HG03039 (cell line): Measurements from ENCODE around the gene PEAK1.
"Not testable (repeated sequence)": the region's sequence is repeated elsewhere in the genome, so short reads cannot be mapped to it uniquely, and the experiment has no call there.

ENCODE experiments used
- ATAC-seq: cut with Tn5 transposase; IDR thresholded peaks from one replicate; pipeline ENCODE4 v1.9.1; 2021; ENCODE audit warnings: mild to moderate bottlenecking, moderate library complexity; ENCODE audit not compliant: unreplicated experiment

Gene PEAK1

GRCh38 chr15:77425104-77425503 is 5.2 kb upstream of the PEAK1 start:
- no peak for ATAC-seq

GRCh38 chr15:77421370-77421700 is 1.4 kb upstream of the PEAK1 start:
- no peak for ATAC-seq

DNA sequence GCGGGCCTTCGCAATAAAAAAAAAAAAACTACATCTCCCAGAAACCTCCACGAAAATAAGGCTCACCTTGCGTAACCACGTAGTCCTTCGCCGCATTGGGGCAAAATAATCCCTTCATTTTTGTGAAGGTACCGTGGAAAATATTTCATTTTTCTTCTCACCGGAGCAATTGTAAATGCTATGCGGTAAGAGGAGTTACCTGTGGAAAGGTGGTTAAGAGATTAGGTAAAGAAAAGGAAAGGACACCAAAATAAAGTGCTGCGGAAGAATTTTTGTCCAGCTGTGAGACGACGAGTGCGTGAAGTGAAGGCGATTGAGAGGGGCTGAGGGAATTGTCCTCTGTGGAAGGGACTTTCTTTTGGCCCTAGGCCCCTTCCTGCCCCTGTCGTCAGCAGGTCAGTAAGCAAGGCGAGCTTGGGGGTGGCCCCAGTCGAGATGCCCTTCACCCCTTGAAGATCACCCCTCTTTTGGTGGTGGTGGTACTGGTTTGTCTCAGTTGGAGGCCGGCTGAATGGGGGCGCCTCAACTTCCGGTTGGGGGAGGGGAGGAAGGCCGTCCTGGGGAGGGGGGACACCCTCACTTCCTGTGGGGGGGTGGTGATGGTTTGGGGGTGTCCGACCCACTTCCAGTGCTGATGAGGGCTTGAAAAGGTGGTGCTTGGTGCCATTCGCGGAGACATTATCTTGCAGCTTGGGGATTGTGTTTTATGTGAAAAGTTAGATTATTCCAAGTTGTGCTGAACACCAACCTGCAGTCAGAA is 886 bp upstream of the PEAK1 start, which contains the start of gene HMG20A:
HMG20A (plus strand) TSS at position 279 of the 760 bp plus-strand sequence. CDS start 37,520 bp downstream, outside the sequence.
- ATAC-seq = peak; percentile 19

- ATAC-seq = peak; percentile 32
Measured at GRCh38 chr15:77418966-77419835, 703 bp downstream of the PEAK1 start.

DNA sequence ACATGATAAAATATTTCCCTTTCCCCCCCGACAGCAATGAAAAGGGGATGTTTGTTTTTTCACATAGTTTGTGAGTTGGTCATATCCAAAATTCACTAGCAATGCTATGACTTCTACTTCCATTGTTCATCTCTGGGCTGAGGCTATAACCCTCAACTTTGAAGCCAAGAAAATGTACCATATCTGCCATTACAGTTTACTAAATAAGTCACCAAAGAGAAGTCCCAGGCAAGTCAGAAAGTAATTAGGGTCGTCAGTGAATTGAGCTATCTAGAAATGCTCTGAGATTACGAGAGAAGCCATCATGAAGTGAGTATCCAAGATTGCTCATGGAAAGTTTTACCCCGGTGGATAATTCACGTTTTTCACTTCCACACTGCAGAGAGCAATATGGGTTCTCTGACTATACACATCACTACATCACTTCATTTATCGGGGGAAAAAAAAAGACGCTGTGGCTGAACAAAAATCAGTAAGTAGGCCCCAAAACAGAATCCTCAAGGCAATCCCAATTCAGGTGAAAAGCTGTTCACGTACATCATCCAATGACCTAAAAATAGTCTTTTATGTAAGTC is 1.4 kb downstream of the PEAK1 start:
- no peak for ATAC-seq

DNA sequence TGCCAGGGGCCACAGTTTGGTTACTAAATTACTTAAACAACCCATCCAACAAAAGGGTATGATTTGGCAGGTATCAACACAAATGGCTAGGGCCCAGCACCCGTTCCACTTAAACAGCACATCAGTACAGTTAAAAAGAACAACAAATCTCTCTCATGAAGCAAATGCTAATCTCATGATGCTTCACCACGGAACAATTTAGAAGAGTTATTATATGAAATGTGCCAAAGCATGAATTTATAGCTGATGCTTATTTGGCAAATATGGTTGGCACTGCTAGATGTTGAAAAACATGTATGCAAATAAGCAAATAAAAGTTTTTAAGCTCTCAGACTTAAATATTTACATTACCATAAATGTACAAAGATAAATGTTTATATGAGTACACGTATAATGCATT is 2.3 kb downstream of the PEAK1 start:
- no peak for ATAC-seq

- no peak for ATAC-seq
Measured at GRCh38 chr15:77416954-77417353, 3.0 kb downstream of the PEAK1 start.

DNA sequence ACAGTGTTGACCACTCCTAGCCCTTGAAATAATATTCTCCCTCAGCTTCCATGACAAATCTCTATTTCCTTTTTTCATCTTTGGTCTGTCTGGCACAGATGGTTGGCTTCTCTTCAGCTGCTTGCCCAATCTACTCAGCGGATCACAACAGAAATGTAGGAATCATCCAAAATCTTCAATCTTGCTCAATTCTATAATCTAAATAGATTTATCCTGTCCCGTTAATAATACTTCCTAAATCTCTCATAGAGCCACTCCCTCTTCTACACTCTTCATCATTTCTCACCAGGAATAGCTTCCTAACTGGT is 3.8 kb downstream of the PEAK1 start:
- ATAC-seq = no peak

DNA sequence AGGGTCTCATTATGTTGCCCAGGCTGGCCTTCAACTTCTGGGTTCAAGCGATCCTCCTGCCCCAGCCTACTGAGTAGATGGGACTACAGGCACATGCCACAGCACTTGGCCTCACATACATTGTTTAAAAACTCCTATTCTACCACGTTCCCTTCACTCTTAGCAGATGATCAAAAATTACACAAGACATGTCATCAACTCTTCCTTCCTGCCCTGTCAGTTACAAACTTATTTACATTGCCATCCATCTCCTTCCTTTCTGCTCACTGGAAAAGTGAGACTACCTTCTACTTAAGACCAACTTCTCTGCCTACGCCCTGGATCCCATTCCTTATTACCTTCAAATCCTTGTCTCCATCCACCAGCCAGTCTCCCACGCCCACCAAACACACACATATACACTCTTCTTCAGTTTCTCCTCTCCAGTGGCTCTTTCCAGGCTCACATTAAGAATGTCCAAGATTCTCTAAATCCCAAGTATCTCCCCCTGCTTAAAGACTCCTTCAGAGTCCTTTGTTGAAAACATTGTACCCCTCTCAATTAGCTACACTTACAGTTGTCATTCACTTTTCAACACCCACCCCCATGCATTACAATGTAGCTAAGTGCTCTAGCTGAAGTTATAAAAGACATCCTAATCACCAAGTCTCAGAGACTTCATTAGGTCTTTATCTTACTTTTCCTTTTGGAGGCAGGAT is 4.3 kb downstream of the PEAK1 start:
- no peak for ATAC-seq

DNA sequence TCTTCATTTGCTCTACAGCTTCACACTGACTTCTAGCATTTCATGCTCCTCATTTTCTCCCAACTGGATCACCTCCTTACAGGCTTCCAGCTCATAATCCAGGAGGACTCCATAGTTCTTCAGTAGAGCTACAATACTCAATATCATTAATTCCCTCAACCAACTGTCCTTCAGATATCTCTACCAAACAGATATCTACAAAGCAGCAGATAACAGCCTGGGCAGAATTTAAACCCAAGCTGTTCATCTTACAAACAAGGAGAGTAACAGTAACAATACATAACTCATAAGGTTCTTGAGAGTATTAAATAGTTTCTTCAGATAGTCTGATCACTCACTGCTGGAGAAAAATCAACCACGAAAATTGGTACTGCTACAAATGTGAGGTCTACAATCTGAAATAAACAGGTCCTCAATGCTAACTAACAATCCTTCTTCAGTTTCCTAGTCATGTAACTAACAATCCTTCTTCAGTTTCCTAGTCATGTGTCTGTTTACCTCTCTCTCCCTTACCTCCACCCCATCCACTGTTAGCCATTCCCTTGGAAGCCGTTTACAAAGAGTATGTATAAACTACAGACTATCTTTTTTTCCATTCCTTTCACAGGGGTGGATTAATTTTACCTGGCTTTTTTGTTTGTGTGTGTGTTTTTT is 5.0 kb downstream of the PEAK1 start:
- ATAC-seq = no peak

DNA sequence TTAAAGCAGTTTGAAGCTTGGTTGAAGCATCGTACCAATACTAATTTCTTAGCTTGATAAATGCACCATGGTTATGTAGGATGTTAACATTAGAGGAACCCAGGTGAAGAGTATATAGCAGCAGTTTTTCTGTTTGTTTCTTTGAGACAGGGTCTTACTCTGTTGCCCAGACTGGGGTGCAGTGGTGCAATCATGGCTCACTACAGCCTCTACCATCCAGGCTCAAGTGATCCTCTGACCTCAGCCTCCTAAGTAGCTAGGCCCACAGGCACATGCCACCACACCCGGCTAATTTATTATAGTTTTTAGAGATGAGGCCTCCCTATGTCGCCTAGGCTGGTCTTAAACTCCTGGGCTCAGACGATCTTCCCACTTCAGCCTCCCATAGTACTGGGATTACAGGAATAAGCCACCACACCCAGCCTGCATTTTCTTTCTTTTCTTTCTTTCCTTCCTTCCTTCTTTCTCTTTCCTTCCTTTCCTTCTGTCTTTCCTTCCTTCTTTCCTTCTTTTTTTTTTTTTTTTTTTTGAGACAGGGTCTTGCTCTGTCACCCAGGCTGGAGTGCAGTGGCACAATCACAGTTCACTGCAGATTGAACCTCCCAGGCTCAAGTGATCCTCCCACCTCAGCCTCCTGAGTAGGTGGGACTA is 6.1 kb downstream of the PEAK1 start:
- no peak for ATAC-seq

GRCh38 chr15:77412972-77413698 is 6.8 kb downstream of the PEAK1 start:
- ATAC-seq = no peak

GRCh38 chr15:77411619-77411976 is 8.3 kb downstream of the PEAK1 start:
- ATAC-seq = no peak

GRCh38 chr15:77410701-77411618 is 8.9 kb downstream of the PEAK1 start:
- no peak for ATAC-seq

DNA sequence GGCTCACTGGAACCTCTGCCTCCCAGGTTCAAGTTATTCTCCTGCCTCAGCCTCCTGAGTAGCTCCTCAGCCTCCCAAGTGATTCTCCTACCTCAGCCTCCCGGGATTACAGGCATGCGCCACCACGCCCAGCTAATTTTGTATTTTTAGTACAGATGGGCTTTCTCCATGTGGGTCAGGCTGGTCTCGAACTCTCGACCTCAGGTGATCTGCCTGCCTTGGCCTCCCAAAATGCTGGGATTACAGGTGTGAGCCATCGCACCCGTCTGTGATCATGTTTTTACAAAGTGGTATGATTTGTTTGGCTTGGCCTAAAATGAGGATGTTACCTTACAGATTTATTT is 9.8 kb downstream of the PEAK1 start:
- ATAC-seq = not testable (repeated sequence)

DNA sequence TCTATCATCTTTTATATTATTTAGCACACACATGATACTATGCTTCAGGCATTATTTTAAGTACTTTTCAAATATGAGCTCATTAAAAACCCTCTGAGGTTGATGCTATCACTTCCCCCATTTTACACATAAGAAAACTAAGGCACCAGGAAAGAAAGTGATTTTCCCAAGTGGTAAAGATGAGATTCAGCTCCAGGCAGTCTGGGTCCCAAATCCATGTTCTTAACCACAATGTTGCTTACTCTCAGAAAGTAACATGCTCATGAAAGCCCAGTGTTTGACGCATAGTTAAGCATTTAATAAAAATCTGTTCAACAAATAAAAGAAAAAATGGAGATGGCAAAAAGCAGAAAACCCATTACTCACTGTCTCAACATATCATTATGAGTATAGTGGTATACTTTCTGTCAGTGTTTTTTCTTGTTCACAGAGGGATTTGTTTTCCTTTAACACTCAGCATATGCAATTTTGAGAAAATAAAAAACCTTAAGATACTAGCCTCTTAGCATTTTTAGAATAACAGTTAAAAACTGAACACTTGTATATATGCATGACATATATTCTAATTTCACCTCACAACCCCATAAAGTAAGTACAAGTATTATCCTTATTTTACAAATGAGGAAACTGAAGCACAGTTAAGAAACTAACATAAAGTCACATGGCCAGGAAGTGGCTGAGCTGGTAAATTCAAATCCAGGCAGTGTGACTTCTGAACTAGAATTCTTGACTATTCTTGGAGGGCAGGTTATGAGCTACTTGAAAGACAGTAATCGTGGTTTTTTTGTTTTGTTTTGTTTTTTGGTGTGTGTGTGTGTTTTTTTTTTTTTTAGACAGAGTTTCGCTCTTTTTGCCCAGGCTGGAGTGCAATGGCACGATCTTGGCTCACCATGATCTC is 10.4 kb downstream of the PEAK1 start:
- no peak for ATAC-seq

- no peak for ATAC-seq
Measured at GRCh38 chr15:77406846-77407245, 13.1 kb downstream of the PEAK1 start.
